SH-SY5Y (cell line): ENCODE measurements around the gene TACC3.

ENCODE experiments used
- GATA2 ChIP-seq: IDR thresholded peaks from 2 replicates; pipeline ENCODE4 v1.6.1; 2011; ENCODE audit warnings: mild to moderate bottlenecking, low read depth, low read length
- GATA3 ChIP-seq: IDR thresholded peaks from 2 replicates; pipeline ENCODE4 v1.6.1; 2011; ENCODE audit warnings: low read depth, mild to moderate bottlenecking, low read length, moderate library complexity

The TACC3 gene

GRCh38 chr4:1721003-1721665, at the start of gene TACC3, which contains the start of gene TMEM129:
TSS of gene TACC3 (plus strand) at chr4:1721521. CDS start at chr4:1723422, 1,901 bp downstream.
TSS of gene TMEM129 (minus strand) at chr4:1721323. CDS start at chr4:1720837, 486 bp downstream.
- TF ChIP-seq GATA2, result no peak
- no peak for TF ChIP-seq GATA3

- no peak for TF ChIP-seq GATA3
- TF ChIP-seq GATA2, result no peak
These were observed 47.6 kb upstream of the TACC3 start for GRCh38 chr4:1673671-1674070.

- TF ChIP-seq GATA3, result no peak
- TF ChIP-seq GATA2, result no peak
These were observed 46.6 kb upstream of the TACC3 start for GRCh38 chr4:1674682-1675081.

GRCh38 chr4:1675136-1675801, 46.1 kb upstream of the TACC3 start:
- TF ChIP-seq GATA3, result no peak
- TF ChIP-seq GATA2, result no peak

GRCh38 chr4:1675802-1676137, 45.6 kb upstream of the TACC3 start:
- TF ChIP-seq GATA3 (no peak), GATA2 (no peak)

- TF ChIP-seq GATA3 (no peak), GATA2 (no peak)
These were observed 44.5 kb upstream of the TACC3 start for GRCh38 chr4:1676605-1677525.

GRCh38 chr4:1678244-1678643, 43.1 kb upstream of the TACC3 start:
- TF ChIP-seq GATA3, result no peak

- no peak for TF ChIP-seq GATA2
- no peak for TF ChIP-seq GATA3
These were observed 38.5 kb upstream of the TACC3 start for GRCh38 chr4:1682860-1683259.

- TF ChIP-seq GATA2, result no peak
- TF ChIP-seq GATA3, result no peak
These were observed 38.0 kb upstream of the TACC3 start for GRCh38 chr4:1683261-1683735.

- TF ChIP-seq GATA2, result no peak
- no peak for TF ChIP-seq GATA3
These were observed 37.4 kb upstream of the TACC3 start, which contains the start of gene FAM53A for GRCh38 chr4:1683736-1684505. TSS of gene FAM53A (minus strand) at chr4:1684313. CDS start at chr4:1668741, 15,572 bp downstream.

GRCh38 chr4:1684506-1685234, 36.7 kb upstream of the TACC3 start:
- TF ChIP-seq GATA3 (no peak), GATA2 (no peak)

GRCh38 chr4:1685235-1686150, 35.8 kb upstream of the TACC3 start:
- TF ChIP-seq GATA3, result no peak
- TF ChIP-seq GATA2, result no peak
